SW480 (cell line): ENCODE measurements around the gene LIMD2.
"Not testable (repeated sequence)": the region's sequence is repeated elsewhere in the genome, so short reads cannot be mapped to it uniquely, and the experiment has no call there.

Source experiments
- DNase-seq: peaks from one replicate; pipeline ENCODE4 v3.0.0-alpha.2; 2016; ENCODE audit warnings: low spot score

The LIMD2 gene

DNA sequence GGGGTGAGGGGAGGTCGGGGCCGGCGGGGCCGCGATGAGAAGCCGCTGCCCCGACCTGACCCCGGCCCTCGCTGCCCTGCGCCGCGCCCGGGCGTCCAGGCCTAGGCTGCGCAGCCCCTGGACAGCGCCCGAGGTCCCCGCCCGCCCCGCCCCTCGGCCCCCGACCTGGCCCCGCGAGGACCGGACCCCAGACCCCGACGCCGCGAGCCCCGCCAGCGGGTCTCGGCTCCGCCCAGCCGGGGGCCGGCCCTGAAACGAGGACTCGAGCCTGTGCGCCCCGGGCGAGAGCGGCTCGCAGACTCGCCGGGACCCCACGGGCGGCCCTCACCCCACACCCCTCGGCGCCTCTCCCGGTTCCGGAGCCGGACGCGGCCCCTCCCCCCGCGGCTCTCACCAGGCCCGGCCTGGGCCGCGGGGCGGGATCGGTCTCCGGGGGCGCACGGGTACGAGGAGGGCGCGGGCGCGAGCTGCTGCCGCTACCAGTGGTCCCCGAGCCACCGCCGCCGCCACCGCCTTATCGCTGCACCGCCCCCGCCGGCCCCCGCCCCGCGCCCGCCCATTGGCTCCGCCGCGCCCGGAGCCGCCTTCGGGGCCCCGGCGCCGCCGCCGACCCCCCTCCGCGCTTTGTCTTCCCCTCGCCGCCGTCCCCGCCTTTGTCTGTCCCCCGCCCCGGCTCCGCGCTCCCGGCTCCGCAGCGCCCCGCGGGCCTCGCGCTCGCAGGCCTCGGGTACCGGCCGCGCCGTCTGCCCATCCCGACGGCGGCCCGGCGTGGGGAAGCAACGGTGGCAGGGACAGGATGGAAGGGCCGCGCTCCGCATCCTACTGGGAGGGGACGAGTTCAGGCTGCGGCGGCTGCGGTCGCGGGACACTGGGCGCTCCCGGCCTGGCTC lies at the start of gene LIMD2:
LIMD2 (minus strand) TSS at position 488 of the 890 bp plus-strand sequence. CDS start 827 bp downstream, outside the sequence.
- DNase-seq, result no peak

DNA sequence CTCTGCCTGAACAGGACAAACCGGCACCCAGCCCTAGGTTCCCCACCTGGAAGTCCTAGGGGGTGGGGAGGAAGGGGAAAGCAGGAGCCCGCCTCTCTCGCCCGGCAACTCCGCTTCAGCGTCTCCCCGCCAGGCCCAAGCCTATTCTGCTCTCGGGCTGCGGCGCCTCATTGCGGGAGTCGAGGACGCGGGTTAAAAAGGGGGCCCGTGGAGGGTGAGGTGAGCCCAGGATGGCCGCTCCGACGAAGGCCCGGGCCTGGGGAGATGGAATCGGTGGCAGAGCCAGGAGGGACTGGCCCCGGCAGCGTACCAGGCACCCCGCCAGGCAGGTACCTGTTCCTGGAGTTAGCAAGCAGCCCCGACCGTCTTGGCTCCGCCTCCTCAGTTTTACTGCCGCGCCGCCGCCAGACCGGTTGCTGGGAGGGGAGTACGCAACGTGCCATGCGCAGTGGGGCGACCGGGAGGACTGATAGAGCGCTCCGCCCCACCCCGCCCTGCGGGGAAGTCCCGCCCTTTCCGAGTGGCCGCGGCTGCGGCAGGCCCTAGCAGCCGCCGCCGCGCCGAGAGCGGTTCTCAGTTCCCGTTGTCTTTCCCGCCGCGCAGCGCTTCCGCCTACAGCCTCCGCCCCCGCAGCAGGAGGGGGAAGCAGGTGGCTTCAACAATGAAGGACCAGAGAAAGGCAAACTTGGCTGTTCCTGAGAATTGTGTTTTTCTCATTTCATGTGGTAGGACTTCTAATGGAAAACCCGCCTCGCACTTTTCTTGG lies 41.7 kb upstream of the LIMD2 start, which contains the start of gene STRADA:
STRADA (minus strand) TSS at position 392 of the 766 bp plus-strand sequence. CDS start 13,430 bp downstream, outside the sequence.
- peak; percentile 98 for DNase-seq

DNA sequence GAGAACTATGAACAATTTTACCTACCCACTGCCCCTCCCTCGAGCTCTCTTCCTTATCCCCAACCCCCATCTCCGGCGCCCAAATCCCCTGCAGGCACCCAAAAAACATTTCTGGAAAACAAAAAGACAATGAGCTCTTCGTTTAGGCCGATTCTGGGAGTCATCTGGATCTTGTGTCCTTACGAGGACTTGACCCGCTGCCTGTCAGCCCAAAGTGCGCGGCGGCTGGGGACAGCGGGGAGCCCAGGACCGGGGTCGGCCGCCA lies 41.1 kb upstream of the LIMD2 start:
- DNase-seq, result no peak

DNA sequence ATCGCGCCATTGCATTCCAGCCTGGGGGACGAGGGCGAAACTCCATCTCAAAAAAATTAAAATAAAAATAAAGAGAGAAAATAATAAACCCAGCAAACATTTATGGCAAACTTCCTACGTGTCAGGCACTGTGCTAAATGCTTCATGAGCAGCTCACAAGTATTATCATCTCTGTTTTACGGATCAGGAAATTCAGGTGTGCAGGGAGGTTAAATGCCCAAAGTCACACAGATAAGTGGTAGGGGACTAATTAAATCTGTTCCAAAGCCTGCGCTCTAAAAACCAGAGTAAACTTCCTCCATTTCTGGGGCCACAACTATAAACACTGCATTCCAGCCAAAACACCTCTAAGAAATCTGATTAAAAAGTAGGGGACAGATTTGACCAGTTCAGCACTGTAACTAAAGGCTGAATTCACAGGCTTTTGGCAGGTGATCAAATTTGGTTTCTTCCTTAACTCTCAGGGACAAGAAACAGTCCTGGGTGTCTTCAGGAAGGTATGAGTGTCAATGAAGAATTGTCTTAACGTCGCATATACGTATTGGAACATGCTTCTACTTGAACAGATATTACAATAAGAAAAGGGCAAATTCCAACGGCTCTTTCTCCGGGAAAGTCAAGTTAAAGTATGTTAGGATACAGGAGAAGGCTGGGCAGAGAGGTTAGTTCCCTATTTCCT lies 40.7 kb upstream of the LIMD2 start:
- DNase-seq, result peak; percentile 28

DNA sequence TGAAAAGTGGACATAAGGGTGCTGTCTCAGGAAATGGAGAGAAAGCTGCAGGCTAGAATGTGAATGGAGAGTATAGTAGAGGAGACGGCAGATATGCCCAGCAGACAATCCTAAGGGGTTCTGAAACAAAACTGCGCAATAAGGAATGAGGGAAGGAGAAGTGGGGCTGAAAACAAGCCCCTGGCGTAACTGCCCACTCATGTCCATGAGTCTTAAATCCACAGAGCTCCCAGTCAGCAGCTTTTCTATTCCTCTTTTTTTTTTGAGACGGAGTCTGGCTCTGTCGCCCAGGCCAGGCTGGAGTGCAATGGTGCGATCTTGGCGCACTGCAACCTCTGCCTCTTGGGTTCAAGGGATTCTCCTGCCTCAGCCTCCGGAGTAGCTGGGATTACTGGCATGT lies 35.8 kb upstream of the LIMD2 start:
- DNase-seq, result no peak

DNA sequence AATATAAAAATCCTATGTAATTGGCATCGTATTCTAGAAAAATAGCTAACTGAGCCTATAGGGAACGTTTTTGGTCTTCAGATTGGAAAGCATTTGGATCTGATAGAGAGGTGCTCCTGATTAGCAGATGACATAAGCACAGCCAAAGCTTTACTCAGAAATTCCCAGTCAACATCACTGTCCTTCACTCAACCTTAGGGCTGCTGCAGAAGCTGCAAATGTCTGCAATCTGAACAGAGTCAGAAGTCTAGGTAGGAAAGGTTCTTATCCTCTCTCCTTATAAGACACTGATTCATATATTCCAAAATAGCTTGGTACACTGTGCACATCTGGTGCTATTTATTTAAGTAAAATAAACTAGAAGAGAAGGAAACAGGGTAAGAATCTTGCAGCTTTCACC lies 22.5 kb upstream of the LIMD2 start:
- DNase-seq, result no peak

DNA sequence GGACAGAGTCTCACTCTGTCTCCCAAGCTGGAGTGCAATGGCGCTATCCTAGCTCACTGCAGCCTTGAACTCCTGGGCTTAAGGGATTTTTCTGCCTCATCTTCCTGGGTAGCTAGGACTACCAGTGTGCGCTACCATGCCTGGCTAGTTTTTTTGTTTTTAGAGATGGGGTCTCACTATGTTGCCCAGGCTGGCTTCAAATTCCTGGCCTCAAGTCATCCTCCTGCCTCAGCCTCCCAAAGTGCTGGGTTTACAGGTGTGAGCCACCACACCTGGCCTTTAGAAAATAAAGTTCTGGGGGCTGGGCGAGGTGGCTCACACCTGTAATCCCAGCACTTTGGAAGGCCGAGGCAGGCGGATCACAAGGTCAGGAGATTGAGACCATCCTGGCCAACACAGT lies 20.3 kb upstream of the LIMD2 start:
- DNase-seq, result not testable (repeated sequence)

DNA sequence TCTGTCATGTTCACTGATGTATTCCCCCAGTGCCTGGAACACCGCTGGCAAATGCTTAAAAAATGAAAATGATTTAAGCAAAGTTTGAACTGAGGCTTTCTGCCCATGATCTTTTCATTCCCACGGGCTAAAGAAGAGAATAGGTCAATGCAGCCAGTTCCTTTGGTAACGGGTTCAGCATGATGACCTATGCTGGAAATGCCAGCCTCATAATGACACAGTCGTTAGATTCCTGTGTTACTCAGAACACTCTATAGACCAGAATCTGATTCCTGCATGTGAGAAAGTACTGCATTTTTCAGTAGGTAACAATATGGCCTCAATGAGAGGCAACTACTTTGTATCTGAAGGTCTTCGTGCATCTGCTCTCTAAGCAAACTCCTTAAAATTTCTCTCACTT lies 19.1 kb upstream of the LIMD2 start:
- no peak for DNase-seq

DNA sequence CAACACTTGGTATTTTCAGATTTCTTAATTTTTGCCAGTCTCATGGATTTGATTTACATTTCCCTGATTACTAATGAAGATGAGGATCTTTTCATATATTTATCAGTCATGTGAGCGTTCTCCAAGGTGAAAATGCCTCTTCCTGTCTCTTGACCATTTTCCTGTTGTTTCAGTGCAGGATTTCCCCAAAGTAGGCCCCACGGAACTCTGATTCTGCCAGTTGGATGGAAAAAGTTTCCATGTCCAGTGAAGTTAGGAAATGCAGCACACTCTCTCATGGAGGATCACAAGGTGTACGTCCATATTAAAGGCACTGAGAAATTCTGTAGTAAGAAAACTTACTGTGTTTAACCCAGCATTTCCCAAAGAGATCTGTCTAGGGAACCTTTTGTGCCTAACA lies 16.5 kb upstream of the LIMD2 start:
- no peak for DNase-seq

DNA sequence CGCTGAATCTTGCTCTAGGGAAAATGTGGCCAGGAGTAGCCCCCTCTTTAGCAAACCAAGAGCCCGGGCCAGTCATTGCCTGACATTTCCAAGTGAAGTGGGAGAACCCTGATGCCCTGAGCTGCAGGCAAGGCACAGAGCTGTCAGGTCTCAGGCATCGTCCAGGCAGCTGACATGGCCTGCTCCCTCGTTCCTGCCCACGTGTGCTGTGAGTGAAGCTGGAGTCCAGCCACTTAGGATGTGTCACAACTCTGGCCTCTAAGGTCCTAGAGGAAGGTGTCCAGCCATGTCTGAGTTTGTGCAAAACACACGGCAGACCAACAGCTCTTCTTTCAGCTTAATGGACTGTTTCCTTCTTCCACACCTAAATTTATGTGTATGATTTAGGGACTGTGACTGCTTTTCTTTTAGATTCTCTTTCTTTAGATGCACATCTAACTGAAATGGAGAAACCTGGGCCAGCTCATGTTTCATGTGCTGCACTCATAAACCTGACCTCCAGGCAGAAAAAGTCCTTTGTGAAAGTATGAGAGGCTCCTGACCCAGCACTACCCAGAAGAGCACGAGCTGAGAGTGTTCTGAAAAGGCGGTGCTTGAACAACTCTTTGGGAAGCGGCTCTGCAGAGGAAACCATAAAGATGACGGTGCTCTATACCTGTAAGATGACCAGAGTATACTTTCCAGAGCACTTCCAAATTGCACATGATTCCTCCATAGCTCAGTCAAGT lies 14.8 kb upstream of the LIMD2 start:
- no peak for DNase-seq

DNA sequence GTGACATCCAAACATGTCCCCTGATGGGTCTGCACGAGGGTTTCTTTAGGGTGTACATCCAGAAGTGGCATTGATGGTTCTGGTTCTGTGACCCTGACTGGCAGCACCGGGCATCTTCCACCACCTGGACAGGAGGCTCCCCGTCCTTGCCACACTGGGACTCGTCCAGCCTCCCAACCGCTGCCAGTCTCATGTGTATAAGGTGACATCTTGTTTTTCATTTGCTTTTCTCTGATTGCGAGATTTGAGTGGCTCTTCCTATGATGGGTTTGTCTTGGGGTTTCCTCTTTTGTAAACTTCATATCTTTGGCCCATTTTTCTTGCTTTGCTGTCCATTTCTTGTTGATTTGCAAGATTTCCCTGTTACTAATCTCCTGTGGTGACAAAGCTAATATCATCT lies 9.2 kb upstream of the LIMD2 start:
- DNase-seq, result no peak

DNA sequence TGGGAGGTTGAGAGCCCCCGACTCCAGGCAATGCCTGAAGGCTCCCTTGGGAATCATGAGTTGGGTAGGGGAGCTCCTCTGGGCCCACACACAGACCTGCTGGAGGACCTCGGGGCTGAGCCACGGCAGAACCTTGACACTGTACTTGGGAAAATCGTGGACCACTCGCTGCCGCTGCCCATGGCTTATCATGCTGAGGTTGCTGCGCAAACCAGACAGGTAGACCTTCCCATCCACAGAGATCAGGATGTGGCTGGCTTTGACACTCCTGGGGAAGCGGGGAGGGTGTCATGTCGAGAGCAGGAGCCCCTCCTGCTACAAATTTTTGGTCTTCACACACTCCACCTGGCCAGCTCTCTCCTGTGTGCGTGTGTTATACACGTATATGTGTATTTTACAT lies 7.2 kb upstream of the LIMD2 start:
- DNase-seq, result no peak

DNA sequence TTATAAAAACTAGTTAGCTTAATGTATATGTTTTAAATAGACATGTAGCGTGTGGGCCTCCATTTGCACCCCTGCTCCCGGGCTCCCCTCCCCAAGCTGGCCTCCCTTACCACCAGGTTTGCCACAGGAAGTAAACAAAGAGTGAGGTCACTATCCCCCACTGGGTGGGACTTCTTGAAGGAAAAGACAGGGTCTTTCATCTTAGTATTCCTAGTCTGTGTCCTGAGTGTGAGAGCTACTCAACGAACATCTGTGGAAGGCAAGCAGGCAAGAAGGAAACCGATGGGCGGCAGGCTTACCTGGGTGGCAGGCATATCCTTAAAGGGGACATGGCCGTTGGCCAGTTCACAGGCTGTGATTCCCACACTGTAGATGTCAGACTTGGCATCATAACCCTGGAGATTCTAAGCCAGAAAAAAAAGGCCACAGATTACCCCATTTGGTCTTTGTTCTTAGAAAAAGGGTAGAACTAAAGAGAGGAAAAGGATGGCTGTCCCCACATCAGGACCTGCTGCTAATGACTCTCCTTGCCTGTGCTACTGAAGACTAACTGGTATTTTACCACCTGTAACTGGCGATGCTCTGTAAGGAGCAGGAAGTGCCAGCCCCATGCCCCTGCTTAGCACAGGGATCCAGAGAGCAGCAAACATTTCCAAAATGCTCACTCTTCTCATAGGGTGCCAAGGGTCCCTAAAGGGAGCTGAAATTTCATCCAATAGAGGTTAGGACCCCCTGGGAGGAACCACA lies 6.6 kb upstream of the LIMD2 start:
- no peak for DNase-seq

DNA sequence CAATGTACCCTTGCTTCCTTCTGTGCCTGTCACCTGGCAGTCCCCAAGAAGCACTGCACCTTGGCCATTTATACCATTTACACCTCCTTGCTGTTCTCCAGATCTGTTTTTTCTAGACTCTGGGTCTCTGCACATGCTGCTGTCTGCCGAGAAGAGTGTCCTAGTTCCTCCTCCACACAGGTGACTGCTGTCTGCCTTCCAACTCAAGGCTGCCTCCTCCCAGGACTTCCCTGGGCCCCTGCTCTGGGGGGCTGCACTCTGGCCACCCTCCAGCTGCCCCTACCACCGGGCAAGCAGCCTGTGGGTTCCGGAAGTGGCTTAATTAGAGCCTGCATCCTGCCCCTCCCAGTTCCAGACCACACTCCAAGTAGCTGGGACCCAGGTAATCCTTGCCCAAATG lies 5.7 kb upstream of the LIMD2 start:
- DNase-seq, result no peak

DNA sequence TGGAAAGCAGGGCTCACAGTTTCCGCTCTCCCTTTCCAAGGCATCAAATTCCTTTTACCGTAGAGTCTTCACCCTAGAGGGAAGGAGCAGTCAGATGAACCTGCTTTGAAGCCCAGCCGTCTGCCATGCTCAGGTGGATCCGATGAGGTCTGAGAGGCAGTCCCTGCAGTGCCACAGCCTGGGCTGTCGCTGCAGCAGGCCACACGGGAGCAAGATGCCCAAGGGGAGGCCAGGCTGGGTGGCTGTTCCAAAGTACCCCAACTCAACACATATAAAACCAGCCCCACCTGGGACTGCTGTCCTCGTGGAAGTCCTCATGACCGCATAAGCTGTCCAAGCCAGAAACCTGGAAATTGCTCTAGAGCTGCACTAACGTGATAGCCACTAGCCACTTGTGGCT lies 4.9 kb upstream of the LIMD2 start:
- no peak for DNase-seq

DNA sequence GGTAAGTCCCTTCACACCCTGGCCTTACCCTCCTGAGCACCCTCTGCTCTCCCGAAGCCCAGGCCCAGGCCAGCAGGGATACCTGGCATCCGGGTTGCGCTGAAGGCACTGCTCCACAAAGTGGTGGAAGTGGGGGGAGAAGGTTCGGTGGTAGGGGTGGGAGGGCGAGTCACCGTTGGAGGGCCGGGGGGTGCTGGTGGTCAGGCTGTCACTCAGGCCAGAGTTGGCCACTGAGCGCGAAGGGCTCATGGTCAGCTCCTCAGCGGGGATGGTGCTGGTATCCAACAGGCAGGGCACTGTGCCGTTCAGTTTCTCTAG lies 4.3 kb upstream of the LIMD2 start:
- no peak for DNase-seq

DNA sequence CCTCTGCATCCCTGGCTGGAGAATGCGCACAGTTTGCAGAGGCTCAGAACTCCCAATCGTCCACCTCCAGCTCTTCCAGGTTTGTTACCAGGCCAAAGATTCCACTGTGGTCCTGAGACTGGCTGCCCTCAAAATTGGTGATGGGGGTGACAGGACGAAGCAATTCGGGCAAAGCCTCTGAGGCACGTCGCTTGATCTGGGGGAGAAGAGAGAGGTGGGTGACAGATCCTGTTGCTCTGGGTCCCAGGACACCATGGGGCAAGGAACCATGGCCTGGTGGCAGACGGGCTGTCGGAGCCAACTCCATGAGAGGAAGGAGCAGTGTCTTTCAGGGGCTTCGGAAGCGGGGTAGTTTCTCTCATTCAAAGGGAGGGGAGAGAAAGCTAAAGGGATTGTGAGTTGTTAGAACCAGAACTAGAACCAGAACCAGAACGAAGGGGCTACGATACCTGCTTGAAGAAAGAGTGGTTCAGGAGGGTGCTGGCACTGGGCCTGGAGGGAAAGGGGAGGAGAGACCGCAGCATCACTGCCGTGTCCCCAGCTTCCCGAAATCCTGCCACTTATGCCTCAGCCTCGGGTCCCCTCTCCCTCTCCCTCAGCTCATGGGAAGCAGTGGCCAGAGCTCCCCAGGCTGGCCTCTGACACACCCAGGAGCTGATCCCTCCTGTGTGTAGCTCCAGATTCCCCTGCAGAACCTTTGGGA lies 3.8 kb upstream of the LIMD2 start:
- no peak for DNase-seq

DNA sequence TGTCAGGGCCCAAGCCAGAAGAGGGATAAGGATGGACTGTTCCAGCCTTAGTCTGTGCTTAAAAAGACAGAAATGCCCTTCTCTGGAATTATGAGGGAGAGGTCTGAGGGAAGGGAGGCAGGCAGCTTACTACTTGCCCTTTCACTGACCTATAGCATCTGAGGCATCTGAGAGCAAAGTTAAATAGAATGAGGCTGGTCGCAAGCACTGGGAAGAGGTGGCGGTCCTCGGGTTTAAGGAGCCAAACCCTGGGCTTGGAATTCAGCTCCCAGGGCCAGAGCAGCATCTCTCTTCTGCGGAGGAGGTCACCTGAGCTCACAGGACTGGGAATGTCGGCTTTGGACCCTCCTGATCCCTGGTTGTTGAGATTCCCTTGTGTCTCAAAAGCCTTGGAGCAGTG lies 3.1 kb upstream of the LIMD2 start:
- no peak for DNase-seq

DNA sequence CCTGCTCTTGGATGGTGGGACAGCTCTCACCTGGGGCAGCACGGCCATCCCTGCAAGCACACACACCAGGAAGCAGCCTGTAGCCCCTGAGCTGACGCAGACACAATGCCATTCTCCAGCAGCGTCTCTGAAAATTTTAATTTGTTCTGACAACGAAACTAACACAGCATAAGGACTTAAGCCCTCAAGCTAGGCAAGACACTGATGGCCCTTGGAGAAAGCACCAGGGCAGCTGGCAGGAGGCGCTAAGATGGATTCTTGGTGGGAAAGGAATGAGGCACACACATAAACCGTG lies 2.7 kb upstream of the LIMD2 start:
- DNase-seq, result no peak

DNA sequence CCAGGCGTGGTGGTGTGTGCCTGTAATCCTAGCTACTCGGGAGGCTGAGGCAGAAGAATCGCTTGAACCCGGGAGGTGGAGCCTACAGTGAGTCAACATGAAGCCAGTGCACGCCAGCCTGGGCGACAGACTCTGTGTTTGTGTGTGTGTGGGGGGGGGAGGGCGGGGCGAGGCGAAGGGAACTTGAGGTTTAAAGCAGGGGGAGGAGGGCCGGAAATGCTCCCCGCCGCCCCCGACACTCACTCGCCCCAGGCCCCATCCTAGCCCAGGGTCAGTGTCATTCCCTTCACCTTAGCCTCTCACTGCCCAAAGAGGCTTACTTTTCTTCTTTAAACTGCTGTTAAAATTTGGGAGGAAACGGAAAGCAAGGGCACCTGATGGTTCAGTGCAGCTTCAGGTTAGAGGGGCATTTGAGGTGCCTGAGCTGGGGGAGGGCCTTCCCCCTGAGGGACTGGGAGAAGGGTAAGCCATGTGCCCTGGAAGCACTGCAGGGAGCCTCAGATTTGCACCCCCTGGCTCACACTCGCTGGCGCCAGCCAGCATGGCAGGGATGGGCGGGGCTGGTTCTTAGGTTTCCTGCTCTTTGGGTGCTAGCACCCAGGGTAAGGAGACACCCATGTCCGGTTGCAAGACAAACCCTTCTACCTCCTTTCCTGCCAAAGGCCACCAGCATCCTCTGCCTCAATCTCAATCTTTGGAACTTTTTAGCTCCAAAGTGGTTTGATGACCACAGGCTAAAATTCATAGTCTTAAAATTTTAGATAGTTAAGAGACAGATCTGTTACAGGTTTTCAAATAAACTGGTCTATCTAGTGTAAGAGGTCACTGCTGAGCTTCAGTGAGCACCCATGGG lies 2.2 kb upstream of the LIMD2 start:
- DNase-seq, result no peak
